ENCODE results near the gene TGFA. TPM values are rescaled to one million over a fixed set of nuclear protein-coding genes. Genes with fewer than 3 reads are reported as not detected.

The TGFA gene
- total and polyA plus RNA-seq, 2 experiments from 2014 or later, result 9.2 to 17.3 TPM

DNA sequence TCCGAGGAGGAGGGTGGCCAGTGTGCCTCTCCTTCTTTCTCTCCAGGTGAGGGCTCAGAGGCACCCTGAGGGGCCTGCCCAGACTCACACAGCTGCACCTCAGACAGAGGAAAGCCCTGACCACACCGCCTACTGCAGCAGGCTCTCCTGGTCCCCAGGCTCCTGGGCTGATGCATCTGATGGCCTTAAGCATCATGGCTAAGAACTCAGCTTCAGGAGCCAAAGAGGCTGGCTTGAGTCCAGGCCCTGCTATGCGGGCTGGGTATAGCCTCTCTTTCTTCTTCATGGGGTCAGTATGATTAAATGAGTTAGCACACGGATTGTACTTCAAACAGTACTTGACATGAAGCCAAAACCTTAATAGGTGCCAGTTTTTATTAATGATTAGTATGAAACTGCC, 89.6 kb downstream of the TGFA start:
- Histone ChIP-seq H3K9me2 (ENCODE audit: insufficient read depth) (no peaks in the 10 kb centered on the region), H3K27me3 (replicated peaks; ENCODE audit: insufficient read depth) (no peaks in the 10 kb centered on the region), H3K9me3 (ENCODE audit: low read depth) (no peaks in the 10 kb centered on the region), H3K4me2 (ENCODE audit: unreplicated experiment) (no peak overlapping the region), H3K4me1 (ENCODE audit: insufficient read depth) (no peaks in the 10 kb centered on the region), H3K36me3 (ENCODE audit: low read depth) (no peaks in the 10 kb centered on the region), H3K27ac (no peak overlapping the region), H2AFZ (no peak overlapping the region), H3K9ac (no peak overlapping the region), H4K20me1 (ENCODE audit: insufficient read depth) (no peaks in the 10 kb centered on the region), H3K79me2 (ENCODE audit: insufficient read depth) (no peaks in the 10 kb centered on the region), H3K4me3 (no peak overlapping the region), H3F3A (ENCODE audit: insufficient read depth) (no peaks in the 10 kb centered on the region)
- in situ Hi-C loops (cut with MboI), result no loop called here
- TF ChIP-seq EZH2phosphoT487 (IDR thresholded peaks at IDR 0.05; ENCODE audit: insufficient read depth, low read depth), result no peak
- no peak for TF ChIP-seq EZH2 (IDR thresholded peaks at IDR 0.05; ENCODE audit: insufficient read depth, poor library complexity, severe bottlenecking)
- no peak for DNase-seq
- WGBS, 2 experiments (ENCODE audit: low coverage in 1 of 2, low lambda C conversion rate in 2 of 2, missing lambda C conversion rate in 2 of 2), result 66 to 70% methylated on average over 4 of the region's 4 CpGs

DNA sequence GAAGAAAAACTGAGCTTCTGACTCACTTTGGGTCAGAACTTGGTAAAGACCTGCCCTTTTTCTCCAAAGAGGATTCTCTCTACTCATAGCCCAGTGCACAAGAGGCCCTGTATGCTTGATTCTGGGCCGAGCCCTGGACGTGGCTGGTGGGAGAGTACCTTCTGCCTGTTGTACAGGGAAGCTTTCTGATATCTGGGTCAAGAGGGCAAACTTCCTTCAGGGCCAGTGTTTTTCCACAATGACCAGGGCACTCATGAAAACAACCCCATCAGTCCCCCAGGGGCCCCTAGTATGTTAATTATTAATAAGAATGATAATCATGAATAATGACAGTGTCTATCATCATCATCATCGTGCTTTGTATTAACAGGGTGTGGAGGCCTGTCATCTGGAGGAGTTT, 90.0 kb downstream of the TGFA start:
- no peaks in the 10 kb centered on the region for H3K27me3 ChIP-seq (replicated peaks; ENCODE audit: insufficient read depth)
- in situ Hi-C loops (cut with MboI), result no loop called here
- H3K4me3 ChIP-seq, result no peak overlapping the region
- no peaks in the 10 kb centered on the region for H3K79me2 ChIP-seq (ENCODE audit: insufficient read depth)
- no peaks in the 10 kb centered on the region for H3K36me3 ChIP-seq (ENCODE audit: low read depth)
- no peaks in the 10 kb centered on the region for H4K20me1 ChIP-seq (ENCODE audit: insufficient read depth)
- H3K4me2 ChIP-seq (ENCODE audit: unreplicated experiment), result no peak overlapping the region
- no peaks in the 10 kb centered on the region for H3K9me3 ChIP-seq (ENCODE audit: low read depth)
- H3K4me1 ChIP-seq (ENCODE audit: insufficient read depth), result no peaks in the 10 kb centered on the region
- no peak for DNase-seq
- no peak overlapping the region for H2AFZ ChIP-seq
- H3F3A ChIP-seq (ENCODE audit: insufficient read depth), result no peaks in the 10 kb centered on the region
- H3K27ac ChIP-seq, result no peak overlapping the region
- WGBS, 2 experiments (ENCODE audit: low coverage in 1 of 2, low lambda C conversion rate in 2 of 2, missing lambda C conversion rate in 2 of 2), result 64 to 80% methylated on average over 3 of the region's 3 CpGs
- TF ChIP-seq EZH2phosphoT487 (IDR thresholded peaks at IDR 0.05; ENCODE audit: insufficient read depth, low read depth) (no peak), EZH2 (IDR thresholded peaks at IDR 0.05; ENCODE audit: insufficient read depth, poor library complexity, severe bottlenecking) (no peak)
- no peaks in the 10 kb centered on the region for H3K9me2 ChIP-seq (ENCODE audit: insufficient read depth)
- no peak overlapping the region for H3K9ac ChIP-seq

DNA sequence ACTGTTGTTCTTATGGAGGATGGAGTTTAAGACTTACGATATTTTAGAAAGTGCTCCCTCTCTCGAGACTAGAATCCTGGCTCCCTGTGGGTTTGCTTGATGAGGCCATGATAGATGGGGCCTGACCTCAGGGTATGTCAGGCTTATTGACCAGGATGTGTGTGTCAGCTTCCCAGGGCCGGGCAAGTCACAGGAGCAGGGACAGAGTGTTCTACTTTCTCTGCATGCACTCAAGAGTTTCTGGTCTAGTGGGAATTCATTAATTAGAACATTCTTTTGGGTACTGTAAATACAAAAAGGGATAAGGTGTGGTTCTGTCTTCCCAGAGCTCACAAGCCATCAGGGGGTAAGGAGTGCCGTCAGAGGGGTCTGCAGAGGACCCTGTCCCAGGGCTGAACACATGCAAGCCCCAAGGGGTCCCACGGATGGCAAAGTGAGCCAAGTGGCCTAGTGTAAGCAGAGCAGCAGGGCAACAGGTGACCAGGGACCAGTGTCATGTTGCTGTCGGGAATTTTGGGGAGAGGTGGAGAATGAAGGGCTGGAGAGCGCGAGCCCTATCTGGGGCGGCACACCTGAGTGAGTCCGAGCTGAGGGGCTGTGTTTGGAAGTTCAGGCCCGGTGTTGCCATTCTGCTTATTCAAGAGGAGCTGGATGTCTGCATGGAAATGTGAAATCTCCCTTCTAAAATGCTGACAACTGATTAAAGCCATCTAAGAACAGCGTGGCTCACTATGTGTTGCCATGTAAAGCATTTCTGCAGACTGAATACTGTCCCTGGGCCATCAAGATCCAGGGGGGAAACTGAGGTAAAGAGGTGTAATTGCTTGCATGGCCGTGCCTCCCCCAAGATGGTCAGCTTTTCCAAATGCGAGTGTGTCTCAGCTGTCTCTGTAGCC, 91.4 kb downstream of the TGFA start:
- TF ChIP-seq EZH2phosphoT487 (IDR thresholded peaks at IDR 0.05; ENCODE audit: insufficient read depth, low read depth), result no peak
- H3K9ac ChIP-seq, result no peak overlapping the region
- no peaks in the 10 kb centered on the region for H3K27me3 ChIP-seq (replicated peaks; ENCODE audit: insufficient read depth)
- H2AFZ ChIP-seq, result no peak overlapping the region
- no peak overlapping the region for H3K4me2 ChIP-seq (ENCODE audit: unreplicated experiment)
- no peaks in the 10 kb centered on the region for H3K36me3 ChIP-seq (ENCODE audit: low read depth)
- no peak overlapping the region for H3K27ac ChIP-seq
- H3K4me3 ChIP-seq, result no peak overlapping the region
- no peaks in the 10 kb centered on the region for H4K20me1 ChIP-seq (ENCODE audit: insufficient read depth)
- H3K9me3 ChIP-seq (ENCODE audit: low read depth), result no peaks in the 10 kb centered on the region
- 80 to 81% methylated on average over 14 of the region's 14 CpGs for WGBS, 2 experiments (ENCODE audit: low coverage in 1 of 2, low lambda C conversion rate in 2 of 2, missing lambda C conversion rate in 2 of 2)
- no peak for DNase-seq
- H3K79me2 ChIP-seq (ENCODE audit: insufficient read depth), result no peaks in the 10 kb centered on the region
- no peaks in the 10 kb centered on the region for H3F3A ChIP-seq (ENCODE audit: insufficient read depth)
- no peaks in the 10 kb centered on the region for H3K9me2 ChIP-seq (ENCODE audit: insufficient read depth)
- H3K4me1 ChIP-seq (ENCODE audit: insufficient read depth), result no peaks in the 10 kb centered on the region
- in situ Hi-C loops (cut with MboI), result no loop called here

DNA sequence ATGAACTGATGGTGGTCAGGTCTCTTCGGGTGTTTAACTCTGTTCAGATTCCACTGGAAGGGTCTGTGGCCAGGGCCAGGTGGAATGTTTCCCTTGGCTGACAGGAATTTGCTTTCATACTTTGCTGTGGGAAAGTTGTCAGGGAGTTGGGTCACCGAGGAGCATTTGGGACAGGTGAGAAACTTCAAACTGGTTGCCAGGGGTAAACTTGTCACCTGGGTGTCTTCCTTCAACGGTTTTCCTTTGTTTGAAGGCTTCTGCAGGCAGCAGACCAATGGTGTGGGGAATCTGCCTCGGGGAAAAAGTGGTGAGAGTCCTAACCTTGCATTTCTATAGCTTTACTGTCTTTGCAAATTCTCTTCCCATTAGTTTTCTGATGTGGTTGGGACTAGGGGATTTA, 92.2 kb downstream of the TGFA start:
- TF ChIP-seq EZH2phosphoT487 (IDR thresholded peaks at IDR 0.05; ENCODE audit: insufficient read depth, low read depth) (no peak), EZH2 (IDR thresholded peaks at IDR 0.05; ENCODE audit: insufficient read depth, poor library complexity, severe bottlenecking) (no peak)
- H2AFZ ChIP-seq, result no peak overlapping the region
- no peaks in the 10 kb centered on the region for H3K79me2 ChIP-seq (ENCODE audit: insufficient read depth)
- no peak overlapping the region for H3K4me3 ChIP-seq
- H3K36me3 ChIP-seq (ENCODE audit: low read depth), result no peaks in the 10 kb centered on the region
- no peaks in the 10 kb centered on the region for H3K9me3 ChIP-seq (ENCODE audit: low read depth)
- H3K4me2 ChIP-seq (ENCODE audit: unreplicated experiment), result no peak overlapping the region
- DNase-seq, result no peak
- in situ Hi-C loops (cut with MboI), result no loop called here
- WGBS, 2 experiments (ENCODE audit: low coverage in 1 of 2, low lambda C conversion rate in 2 of 2, missing lambda C conversion rate in 2 of 2), result 38 to 40% methylated on average over 4 of the region's 4 CpGs
- no peaks in the 10 kb centered on the region for H3F3A ChIP-seq (ENCODE audit: insufficient read depth)
- H3K9me2 ChIP-seq (ENCODE audit: insufficient read depth), result no peaks in the 10 kb centered on the region
- no peaks in the 10 kb centered on the region for H3K27me3 ChIP-seq (replicated peaks; ENCODE audit: insufficient read depth)
- H4K20me1 ChIP-seq (ENCODE audit: insufficient read depth), result no peaks in the 10 kb centered on the region
- H3K27ac ChIP-seq, result no peak overlapping the region
- H3K4me1 ChIP-seq (ENCODE audit: insufficient read depth), result no peaks in the 10 kb centered on the region
- H3K9ac ChIP-seq, result no peak overlapping the region
